WTC11 (cell line): ENCODE data around the gene PVALB.

Source experiments
- CBFB ChIP-seq: sonication (generic); formaldehyde crosslinking; IDR thresholded peaks from 2 replicates; pipeline ENCODE4 v1.8.1; 2022; ENCODE audit warnings: mild to moderate bottlenecking, low read depth, missing genetic modification reagents
- ELF4 ChIP-seq: sonication (generic); formaldehyde crosslinking; IDR thresholded peaks from 2 replicates; pipeline ENCODE4 v1.8.1; 2022; ENCODE audit warnings: low read depth, mild to moderate bottlenecking, moderate library complexity, missing genetic modification reagents
- ESRRA ChIP-seq: sonication (generic); formaldehyde crosslinking; IDR thresholded peaks from 2 replicates; pipeline ENCODE4 v1.8.1; 2022; ENCODE audit warnings: mild to moderate bottlenecking, missing genetic modification reagents, borderline replicate concordance
- SMAD4 ChIP-seq: sonication (generic); formaldehyde crosslinking; IDR thresholded peaks from 2 replicates; pipeline ENCODE4 v1.8.0; 2022; ENCODE audit warnings: mild to moderate bottlenecking, missing genetic modification reagents
- TEAD4 ChIP-seq: sonication (generic); formaldehyde crosslinking; IDR thresholded peaks from 2 replicates; pipeline ENCODE4 v1.8.0; 2022; ENCODE audit warnings: mild to moderate bottlenecking, missing genetic modification reagents
- TP53 ChIP-seq: sonication (generic); formaldehyde crosslinking; IDR thresholded peaks from 2 replicates; pipeline ENCODE4 v1.8.1; 2023; ENCODE audit warnings: mild to moderate bottlenecking, missing genetic modification reagents
- ZBTB21 ChIP-seq: sonication (generic); formaldehyde crosslinking; IDR thresholded peaks from 2 replicates; pipeline ENCODE4 v1.8.1; 2023; ENCODE audit warnings: mild to moderate bottlenecking, missing genetic modification reagents, borderline replicate concordance
- ZNF121 ChIP-seq: sonication (generic); formaldehyde crosslinking; IDR thresholded peaks from 2 replicates; pipeline ENCODE4 v1.8.0; 2023; ENCODE audit warnings: missing genetic modification reagents
- ZNF423 ChIP-seq: fragments of 250-450 bp; sonication (Bioruptor Pico); IDR thresholded peaks from 2 replicates; pipeline ENCODE4 v2.1.2; 2022; ENCODE audit warnings: mild to moderate bottlenecking, moderate library complexity
- TF ChIP-seq, protein P1 (sequence below): fragments of 200-600 bp; IDR thresholded peaks from 2 replicates; pipeline ENCODE4 v1.8.0; 2022; ENCODE audit warnings: antibody characterized with exemption
- TF ChIP-seq, protein P2 (sequence below): sonication (generic); formaldehyde crosslinking; IDR thresholded peaks from 2 replicates; pipeline ENCODE4 v1.8.1; 2023; ENCODE audit warnings: mild to moderate bottlenecking, missing genetic modification reagents, moderate library complexity
- TF ChIP-seq, protein P3 (sequence below): sonication (generic); formaldehyde crosslinking; IDR thresholded peaks from 2 replicates; pipeline ENCODE4 v1.8.1; 2023; ENCODE audit warnings: mild to moderate bottlenecking, moderate library complexity, missing genetic modification reagents
- TF ChIP-seq, protein P4 (sequence below): sonication (generic); formaldehyde crosslinking; IDR thresholded peaks from 2 replicates; pipeline ENCODE4 v1.8.1; 2022; ENCODE audit warnings: low read depth, mild to moderate bottlenecking, moderate library complexity, missing genetic modification reagents, borderline replicate concordance
- TF ChIP-seq, protein P5 (sequence below): sonication (generic); formaldehyde crosslinking; IDR thresholded peaks from 2 replicates; pipeline ENCODE4 v1.8.0; 2022; ENCODE audit warnings: mild to moderate bottlenecking, missing genetic modification reagents

DNA sequence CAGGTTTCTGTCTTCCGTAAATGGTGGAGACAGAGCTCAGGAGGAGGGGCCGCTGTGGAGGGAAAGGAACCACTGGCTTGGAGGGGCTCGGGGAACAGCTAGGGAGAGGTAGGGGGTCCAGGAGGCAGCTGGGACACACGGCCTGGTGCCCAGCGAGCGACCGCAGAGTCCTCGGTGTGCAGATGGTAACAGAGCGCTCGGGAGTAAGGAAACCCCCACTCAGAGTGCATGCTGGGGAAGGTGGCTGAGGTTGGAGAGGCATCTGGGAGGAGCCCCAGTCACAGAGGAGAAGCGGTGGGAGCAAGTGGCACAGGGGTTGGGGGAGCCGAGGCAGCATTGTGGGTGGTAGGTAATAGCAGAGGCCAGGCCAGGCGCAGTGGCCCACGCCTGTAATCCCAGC, 33.2 kb upstream of the PVALB start:
- TF ChIP-seq, protein P1, sequence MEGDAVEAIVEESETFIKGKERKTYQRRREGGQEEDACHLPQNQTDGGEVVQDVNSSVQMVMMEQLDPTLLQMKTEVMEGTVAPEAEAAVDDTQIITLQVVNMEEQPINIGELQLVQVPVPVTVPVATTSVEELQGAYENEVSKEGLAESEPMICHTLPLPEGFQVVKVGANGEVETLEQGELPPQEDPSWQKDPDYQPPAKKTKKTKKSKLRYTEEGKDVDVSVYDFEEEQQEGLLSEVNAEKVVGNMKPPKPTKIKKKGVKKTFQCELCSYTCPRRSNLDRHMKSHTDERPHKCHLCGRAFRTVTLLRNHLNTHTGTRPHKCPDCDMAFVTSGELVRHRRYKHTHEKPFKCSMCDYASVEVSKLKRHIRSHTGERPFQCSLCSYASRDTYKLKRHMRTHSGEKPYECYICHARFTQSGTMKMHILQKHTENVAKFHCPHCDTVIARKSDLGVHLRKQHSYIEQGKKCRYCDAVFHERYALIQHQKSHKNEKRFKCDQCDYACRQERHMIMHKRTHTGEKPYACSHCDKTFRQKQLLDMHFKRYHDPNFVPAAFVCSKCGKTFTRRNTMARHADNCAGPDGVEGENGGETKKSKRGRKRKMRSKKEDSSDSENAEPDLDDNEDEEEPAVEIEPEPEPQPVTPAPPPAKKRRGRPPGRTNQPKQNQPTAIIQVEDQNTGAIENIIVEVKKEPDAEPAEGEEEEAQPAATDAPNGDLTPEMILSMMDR = no peak
- TF ChIP-seq, protein P2, sequence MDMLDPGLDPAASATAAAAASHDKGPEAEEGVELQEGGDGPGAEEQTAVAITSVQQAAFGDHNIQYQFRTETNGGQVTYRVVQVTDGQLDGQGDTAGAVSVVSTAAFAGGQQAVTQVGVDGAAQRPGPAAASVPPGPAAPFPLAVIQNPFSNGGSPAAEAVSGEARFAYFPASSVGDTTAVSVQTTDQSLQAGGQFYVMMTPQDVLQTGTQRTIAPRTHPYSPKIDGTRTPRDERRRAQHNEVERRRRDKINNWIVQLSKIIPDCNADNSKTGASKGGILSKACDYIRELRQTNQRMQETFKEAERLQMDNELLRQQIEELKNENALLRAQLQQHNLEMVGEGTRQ (CRISPR knock-in tag) = no peak
- TF ChIP-seq, protein P3, sequence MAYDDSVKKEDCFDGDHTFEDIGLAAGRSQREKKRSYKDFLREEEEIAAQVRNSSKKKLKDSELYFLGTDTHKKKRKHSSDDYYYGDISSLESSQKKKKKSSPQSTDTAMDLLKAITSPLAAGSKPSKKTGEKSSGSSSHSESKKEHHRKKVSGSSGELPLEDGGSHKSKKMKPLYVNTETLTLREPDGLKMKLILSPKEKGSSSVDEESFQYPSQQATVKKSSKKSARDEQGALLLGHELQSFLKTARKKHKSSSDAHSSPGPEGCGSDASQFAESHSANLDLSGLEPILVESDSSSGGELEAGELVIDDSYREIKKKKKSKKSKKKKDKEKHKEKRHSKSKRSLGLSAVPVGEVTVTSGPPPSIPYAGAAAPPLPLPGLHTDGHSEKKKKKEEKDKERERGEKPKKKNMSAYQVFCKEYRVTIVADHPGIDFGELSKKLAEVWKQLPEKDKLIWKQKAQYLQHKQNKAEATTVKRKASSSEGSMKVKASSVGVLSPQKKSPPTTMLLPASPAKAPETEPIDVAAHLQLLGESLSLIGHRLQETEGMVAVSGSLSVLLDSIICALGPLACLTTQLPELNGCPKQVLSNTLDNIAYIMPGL (CRISPR knock-in tag) = no peak
- TF ChIP-seq, protein P4, sequence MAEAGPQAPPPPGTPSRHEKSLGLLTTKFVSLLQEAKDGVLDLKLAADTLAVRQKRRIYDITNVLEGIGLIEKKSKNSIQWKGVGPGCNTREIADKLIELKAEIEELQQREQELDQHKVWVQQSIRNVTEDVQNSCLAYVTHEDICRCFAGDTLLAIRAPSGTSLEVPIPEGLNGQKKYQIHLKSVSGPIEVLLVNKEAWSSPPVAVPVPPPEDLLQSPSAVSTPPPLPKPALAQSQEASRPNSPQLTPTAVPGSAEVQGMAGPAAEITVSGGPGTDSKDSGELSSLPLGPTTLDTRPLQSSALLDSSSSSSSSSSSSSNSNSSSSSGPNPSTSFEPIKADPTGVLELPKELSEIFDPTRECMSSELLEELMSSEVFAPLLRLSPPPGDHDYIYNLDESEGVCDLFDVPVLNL (CRISPR knock-in tag) = no peak
- TF ChIP-seq ESRRA (CRISPR knock-in tag) (no peak), TEAD4 (CRISPR knock-in tag) (no peak), CBFB (no peak), ELF4 (CRISPR knock-in tag) (no peak), ZBTB21 (CRISPR knock-in tag) (no peak), TP53 (CRISPR knock-in tag) (no peak), SMAD4 (CRISPR knock-in tag) (no peak), ZNF121 (CRISPR knock-in tag) (no peak), ZNF423 (CRISPR knock-in tag) (no peak)
- TF ChIP-seq, protein P5, sequence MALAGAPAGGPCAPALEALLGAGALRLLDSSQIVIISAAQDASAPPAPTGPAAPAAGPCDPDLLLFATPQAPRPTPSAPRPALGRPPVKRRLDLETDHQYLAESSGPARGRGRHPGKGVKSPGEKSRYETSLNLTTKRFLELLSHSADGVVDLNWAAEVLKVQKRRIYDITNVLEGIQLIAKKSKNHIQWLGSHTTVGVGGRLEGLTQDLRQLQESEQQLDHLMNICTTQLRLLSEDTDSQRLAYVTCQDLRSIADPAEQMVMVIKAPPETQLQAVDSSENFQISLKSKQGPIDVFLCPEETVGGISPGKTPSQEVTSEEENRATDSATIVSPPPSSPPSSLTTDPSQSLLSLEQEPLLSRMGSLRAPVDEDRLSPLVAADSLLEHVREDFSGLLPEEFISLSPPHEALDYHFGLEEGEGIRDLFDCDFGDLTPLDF (CRISPR knock-in tag) = no peak
